GM21723 (cell line): ENCODE measurements around the gene C10orf105.
A peak's percentile ranks its signal among the peaks of the same experiment; 100 is the strongest.

ENCODE experiments used
- ATAC-seq: cut with Tn5 transposase; IDR thresholded peaks from one replicate; pipeline ENCODE4 v1.9.1; 2021; ENCODE audit warnings: mild to moderate bottlenecking, moderate library complexity; ENCODE audit not compliant: unreplicated experiment

C10orf105 gene

DNA sequence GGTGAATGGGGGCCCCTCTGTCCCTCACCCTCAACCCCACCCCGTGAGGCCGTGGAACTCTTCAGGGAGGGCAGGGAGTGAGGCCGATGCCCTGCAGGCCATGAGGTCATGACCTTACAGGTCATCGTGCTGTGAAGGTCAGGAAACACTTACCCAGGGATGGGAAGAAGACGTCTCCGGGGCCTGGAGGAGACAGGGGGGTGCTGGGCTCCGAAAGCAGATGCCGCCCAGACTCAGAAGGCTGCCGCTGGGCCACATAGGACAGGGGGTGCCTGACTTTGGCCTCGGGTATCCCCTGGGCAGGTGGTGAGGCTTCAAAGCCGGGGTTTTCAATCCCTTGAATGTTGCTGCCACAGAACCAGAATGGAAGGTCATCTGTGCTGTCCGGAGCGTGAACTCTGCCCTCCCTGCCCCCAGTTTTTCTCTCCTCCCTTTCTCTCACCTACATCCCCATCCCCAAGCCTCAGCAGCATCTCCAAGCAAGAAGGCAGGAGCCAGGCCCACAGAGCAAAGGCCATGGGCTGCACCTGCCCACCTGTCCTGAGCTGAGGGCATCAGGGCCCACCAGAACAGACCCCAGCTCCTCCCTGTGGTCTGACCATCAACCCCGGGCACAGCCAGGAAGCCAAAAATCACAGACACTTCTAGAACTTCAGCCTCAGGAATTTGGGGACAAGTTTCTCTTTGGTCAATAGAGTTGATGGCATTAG lies 32.1 kb upstream of the C10orf105 start:
- no peak for ATAC-seq

DNA sequence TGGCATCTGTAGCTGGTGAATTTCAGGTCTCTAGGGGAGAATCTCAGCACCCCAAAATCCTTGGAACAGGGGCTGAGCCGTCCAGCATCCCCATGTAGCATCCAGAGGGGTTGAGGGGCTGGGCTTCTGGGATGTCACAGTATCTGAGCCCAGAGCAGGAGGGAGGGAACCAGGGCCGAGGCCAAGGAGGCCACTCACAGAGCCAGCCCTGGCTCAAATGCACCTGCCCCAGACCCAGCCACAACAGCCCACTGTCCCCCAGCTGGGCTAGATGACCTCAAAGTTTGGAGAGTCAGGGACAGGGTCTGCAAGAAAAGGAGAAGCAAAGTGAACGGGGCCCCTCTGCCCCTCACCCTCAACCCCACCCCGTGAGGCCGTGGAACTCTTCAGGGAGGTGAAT lies 31.4 kb upstream of the C10orf105 start:
- no peak for ATAC-seq

DNA sequence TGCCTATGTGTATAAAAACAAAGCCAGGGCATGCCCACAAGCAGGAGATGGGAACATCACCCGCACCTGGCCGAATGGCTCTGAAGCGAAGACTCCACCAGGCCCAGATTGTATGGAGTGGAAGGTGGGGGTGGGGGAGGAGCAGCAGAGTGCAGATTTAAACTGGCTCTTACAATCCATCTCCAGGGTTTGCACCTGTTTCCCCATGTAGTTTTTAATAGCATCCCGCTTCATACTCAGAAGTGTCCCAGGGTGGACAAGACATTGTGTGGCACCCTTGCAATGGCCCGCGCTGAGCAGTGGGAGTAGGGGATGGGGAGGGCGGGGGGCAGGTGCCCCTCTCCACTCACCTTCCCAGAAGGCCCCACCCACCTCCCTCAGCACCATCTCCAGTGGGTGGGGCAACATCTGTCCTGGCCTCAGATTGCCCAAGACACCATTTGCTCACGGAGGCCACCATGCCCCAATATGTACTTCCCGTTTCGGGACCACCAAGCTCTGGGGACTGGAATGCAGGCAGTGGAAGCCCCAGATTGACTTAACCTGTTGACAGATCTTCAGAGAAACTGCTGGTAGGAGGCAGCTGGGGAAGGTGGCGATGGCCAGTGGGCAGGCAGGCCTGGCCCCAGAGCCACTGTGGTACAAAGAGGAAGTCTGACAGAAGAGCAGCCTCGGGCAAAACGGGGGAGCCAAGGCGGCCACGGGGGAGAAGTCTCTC lies 30.7 kb upstream of the C10orf105 start:
- ATAC-seq: no peak

DNA sequence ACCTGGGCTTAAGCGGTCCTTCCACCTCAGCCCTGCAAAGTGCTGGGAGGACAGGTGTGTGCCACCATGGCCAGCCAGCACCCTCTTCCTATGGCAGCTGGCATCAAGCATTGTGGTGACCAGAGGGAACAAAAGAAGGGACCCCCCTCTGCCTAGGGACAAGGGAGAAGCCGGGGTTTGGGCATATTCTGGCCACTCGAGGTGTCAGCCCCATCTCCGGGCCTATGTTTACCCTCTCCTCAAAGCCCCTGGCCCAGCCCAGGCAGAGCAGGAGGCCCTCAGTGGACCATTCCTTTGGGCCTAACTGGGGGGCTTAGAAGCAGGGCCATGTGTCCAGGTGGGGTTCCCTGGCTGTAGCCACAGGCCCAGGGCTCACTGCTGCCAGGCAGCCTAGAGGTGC lies 29.8 kb upstream of the C10orf105 start:
- no peak for ATAC-seq

DNA sequence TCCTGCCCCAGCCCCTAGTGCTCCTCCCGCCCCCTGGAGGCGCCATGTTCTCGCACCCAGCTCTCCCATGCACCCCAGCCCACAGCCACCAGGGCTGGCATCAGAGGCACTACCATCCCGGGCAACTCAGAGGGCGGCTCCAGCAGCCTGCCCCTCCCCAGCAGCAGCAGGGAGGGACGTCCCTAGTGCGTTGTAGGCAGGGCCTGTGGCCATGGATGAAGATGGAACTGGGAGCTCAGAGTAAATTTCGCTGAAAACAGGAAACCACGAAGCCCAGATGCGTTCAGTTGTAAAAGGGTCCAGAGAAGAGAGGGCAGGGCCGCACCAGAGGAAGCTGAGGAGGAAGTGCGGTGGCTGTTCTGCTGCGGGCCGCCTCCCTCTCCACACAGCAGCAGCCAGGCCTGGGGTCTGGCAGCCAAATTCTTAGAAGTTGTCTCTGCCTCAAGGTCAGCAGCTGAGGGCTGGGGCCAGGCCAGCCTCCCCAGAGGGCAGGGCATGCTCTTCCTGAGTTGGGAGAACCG lies 29.2 kb upstream of the C10orf105 start:
- ATAC-seq: peak; percentile 61

DNA sequence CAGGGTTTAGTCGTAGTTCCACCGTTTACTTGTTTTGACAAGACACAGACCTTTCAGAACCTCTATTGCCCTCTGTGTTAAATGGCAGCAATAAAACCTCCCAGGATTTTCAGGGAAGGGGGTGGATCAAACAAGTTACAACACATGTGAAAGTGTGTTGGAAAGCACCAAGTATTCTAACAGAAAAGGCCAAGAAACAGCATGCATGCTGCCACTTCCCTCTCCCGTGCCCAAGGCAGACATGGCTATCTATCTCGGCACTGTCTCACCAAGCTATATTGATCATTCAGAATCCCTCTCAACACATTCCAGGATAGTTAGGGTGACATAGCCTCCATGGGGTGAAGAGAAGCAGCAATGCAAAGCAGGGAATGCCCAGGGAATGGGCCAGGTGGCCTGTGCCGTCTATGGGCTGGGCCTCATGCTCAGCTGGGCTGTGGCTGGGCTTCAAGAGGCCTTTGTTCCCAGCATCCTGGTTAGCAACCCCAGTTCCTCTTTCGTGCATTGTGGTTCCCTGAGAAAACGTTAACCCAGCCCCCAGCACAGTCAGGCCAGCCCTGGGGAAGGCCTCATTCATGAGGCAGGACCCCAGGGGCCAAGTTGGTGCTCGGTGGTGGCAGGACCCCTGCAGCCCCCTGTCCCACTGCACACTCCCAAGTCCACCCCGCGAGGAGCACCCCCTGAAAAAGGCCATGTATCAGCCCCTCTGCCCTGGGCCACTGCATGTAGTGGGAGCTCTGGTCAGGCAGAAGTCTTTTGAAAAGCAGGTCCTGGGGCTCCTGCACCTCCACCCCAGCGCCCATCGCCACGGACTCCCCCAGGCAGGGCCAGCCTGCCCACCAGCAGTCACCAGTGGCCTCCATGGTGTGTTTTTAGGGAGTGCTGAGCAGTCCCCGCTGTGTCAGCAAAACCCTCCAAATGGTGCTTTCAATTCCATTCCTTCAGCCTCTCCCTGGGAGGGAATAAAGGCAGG lies 28.3 kb upstream of the C10orf105 start:
- no peak for ATAC-seq

DNA sequence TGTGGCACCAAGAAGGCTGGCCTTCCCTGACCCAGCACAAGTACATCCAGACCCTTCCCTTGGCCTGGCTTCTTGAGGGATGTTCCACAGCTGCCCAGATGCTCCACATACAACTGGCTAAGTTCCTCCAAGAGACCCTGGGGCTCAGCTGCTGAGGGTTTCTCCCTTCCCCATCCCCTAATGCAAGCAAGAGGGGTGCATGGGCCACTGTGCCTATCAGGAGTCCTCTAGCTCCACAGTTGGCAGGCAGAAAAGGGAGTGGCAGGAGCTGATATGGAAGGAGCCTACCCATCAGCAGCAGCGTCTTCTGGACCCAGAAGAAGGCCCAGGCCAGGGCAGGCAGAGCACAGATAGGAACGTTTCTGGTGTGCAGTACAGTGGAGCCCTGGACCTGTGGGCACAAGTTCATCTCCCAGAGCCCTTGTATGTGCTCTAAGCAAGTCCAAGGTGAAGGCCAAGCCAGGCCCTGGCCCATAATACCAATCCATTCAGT lies 27.5 kb upstream of the C10orf105 start:
- ATAC-seq: no peak

DNA sequence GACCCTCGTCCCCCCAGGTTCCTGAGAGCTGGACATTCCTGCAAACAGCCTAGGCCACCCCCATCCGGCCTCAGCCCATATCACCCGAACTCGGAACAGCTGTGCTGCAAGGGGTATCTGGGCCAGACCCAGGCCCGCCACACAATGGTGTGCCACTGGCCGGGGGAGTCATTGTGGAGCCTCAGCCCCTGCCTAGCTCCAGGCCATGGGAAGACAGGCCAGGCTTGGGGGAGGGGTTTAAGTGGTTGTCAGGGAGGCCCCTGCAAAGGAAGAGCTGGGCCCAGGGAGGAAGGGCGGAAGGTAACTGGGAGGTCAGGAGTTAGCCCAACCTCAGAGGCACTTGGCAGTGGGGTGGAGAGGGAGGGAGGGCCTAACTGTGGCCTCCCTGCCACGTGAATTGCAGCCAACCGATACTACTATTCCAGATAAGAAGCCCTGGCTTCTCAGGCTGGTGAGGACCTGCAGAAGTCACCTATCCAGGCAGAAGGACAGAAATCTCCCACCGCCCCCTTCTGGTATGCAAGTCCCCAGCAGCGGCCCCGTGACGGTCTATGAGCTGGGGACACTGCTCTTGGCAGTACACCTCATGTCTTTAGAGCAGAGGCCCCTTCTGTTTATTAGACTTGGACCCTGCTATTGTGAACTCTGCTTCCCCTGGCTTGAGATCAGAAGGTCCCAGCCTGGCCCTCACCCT lies 26.9 kb upstream of the C10orf105 start:
- ATAC-seq: no peak

DNA sequence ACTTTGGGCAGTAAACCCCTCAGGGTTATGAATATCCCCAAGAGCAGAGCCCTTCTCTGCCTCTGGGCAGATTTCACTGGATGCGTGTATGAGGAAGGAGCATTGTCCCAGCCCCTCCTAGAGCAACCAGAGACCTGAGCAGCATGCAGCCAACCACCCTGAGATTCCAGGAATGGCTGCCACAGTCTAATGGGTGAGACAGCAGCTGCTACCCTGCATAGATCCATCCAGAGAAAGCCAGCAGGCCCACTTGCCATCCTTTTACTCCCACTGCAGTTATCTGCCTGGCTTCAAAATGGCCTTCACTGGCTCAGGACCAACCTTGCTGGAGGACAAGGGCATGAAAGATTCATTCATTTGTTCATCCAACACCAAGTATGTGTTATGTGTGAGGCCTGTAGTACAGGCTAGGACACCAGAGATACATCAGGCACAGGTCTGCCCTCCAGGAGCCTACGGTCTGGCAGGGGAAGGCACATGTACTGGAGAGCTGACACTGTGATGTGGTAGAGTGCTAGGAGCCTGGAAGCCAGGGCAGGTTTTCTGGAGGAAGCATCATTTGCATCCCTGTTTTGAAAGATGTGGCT lies 26.2 kb upstream of the C10orf105 start:
- ATAC-seq: no peak

DNA sequence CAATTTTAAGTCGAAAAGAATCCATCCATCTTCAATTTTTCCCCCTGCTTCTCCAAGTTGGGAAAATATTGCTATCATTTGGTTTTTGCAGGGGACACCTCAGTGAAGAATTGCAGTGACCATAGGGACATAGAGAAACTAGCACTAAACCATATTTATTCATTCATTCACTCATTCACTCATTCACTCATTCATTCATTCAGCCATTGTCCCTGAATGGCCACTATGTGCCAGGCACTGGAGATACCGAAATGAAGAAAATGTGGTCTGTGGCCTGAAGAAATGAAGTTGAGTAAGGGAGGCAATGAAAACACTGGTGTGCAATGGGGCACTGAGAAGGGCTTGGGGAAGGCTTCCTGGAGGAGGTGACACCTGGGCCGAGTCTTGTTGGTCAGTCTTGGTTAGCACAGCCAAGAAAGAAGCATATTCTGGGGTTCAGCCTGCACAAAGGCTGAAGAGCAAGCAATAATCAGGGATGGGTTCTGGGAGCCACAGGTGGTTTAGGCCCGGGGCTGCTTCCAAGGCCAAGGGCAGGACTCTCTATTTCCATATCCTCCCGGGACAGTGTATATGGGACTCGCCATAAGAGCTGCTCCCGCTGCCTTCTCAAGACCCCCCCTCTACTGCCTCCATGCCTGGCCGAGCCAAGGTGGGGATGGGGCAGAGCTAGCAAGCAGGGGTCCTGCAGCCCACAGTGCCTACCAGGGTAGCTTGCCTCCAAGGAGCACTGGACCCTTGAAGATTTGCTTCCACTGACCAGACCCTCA lies 25.5 kb upstream of the C10orf105 start:
- no peak for ATAC-seq

DNA sequence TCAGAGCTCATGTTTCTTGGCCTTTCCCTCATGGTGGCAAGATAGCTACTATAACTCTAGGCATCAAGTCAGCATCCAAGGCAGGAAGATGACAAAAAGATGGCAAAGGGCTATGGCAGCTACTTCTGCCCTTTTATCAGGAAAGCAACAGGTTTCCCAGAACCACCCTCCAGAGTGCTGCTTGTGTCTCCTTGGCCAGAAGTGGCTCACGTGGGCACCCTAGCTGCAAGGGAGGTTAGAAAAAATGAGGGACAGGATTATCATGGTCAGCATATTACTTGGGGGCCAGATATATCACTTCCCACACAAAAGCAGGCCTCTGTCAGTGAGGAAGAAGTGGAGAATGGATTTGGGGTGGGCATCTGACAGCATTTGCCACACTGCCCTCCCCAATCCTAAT lies 24.3 kb upstream of the C10orf105 start:
- ATAC-seq: no peak

DNA sequence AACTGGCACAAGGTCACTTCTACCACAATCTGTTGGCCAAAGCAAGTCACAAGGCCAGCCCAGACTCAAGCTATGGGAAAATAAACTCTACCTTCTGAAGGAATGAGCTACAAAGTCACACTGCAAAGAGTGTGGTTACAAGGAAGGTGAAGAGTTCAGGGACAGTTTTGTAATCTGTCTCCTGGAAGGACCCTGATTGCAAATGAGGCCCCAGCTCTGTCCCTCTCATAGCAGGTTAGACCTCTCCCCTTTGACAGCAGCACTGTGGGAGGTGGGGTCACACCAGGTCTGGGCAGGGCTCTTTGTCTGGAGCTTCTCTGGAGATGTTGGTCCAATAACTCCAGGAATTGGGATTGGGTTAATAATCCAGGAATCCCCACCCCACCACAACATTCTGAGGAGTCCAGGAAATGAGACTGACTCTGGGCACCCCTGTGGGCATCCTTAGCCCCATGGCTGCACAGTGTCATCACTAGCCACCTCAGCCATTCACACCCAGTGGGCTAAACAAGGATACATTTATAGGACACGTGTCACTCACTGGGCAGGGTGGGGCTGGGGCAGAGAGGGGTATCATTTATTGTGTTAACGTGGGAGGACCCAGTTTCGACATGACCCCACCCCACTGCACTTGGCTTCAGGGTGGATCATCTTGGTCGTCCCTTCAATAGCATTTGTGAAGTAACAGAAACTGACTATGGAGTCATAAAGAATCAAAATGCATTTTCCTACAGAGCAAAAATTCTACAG lies 23.7 kb upstream of the C10orf105 start:
- ATAC-seq: no peak

DNA sequence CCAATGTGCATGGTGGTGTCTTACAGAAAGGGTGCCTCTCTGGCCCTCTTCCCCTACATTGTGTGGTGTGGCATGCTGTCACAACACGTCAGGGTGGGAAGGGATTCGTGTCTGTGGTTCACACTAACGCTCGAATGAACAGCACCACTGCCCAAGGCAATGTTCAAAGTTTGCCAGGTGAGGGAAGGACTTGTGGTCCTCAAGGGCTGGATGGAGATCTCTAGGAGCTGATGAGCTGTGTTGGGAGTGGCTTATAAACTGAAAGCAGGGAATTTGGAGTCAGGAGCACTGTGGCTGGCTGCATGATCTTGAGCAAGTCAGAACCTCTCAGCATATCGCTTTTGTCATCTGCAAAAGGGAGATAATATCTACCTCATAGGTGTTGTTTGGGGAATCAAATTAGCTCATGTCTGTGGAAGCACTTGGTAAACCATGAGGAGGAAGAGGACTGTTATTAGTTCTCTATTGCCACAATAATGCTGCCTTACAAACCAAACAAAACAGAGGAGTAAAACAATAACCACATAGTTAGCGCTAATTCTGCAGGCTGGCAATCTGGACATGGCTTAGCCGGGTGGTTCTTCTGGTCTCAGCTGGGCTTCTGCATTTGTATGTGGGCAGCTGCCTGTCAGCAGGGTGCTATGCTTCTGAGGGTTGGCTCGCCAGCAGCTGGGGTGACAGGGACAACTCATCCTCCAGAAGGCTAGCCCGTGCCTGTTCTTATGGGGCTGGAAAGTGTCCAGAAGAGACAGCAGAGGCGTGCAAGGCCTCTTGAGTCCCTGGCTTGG lies 22.9 kb upstream of the C10orf105 start:
- ATAC-seq: no peak

DNA sequence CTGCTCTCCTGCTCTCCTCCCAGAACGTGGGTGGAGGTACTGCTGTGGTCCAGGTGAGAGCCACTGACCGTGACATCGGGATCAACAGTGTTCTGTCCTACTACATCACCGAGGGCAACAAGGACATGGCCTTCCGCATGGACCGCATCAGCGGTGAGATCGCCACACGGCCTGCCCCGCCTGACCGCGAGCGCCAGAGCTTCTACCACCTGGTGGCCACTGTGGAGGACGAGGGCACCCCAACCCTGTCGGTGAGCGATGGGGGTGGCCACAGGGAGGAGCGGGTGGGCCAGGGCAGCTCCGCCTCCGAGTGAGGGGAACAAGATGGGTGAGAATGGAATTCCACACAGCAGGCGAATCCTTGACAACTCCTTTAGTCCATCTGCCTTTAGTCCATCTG lies 22.1 kb upstream of the C10orf105 start:
- ATAC-seq: no peak

DNA sequence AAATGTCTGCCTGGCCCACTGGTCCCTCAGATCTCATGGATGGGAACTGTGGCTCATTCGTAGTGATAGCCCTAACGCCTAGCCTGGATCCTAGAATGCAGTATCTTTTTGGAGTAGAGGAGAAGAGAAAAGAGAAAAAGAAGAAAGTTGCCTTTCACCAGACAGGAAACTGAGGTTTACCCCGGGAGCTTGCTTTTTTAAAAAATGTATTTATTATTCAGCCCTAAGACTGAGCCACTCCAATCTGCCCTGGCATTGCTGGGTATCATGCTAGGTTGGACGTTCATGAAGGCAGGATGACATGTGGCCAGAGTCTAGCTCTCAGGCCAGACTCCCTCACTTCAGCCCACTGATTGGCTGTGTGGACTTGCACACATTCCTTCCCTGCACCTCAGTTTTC lies 21.5 kb upstream of the C10orf105 start:
- ATAC-seq: no peak

DNA sequence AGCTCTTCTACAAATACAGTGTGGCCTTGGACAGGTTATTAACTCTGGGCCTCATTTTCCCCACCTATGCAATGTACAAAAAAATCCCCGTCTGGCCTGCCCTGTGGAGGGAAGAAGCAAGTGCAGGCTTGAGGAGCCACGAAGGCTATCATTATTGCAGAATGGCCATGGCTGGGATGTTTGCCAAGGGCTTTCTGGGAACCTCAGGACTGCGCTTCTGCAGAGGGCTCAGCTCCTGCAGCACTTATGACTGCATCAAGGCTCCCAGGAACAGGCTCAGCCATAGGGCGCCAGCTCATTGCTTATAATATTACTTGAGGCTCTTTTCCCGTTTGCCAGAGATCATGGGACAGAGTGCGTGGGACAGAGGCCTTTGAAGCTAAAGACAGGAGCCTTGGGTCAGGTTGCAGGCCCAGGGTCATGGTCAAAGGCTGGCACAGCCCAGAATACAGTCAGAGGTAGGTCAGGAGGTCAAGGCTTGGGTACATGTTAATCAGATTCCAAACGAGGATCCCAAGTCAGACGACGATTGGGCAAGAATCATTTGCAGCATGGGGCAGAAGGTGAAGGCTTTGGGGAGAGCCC lies 20.6 kb upstream of the C10orf105 start:
- ATAC-seq: no peak

DNA sequence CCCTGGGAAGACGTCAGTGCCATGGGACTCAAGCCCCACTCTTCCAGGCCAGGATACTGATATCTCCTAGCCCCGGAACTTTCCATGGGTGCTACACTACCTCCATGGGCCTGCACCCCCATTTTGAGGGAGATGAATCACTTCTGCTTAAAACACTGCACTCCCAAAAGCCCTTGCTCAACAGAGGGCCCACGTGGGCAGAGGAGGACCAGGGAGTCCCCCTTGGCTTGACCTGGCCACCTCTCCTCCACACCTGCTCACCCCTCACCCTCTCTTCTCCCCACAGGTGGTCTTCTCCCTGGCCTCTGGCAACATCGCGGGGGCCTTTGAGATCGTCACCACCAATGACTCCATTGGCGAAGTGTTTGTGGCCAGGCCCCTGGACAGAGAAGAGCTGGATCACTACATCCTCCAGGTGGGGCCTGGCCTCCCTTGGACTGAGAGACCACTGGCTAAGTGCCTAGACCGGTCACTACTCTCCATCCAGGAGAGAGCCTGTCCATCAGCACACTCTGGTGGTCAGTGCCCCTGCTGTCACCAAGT lies 19.9 kb upstream of the C10orf105 start:
- no peak for ATAC-seq
